Activated CD8-positive, alpha-beta T cell treated with anti-CD3 and anti-CD28 coated beads, Interleukin-2, amount 10 ng/mL, durations not matched to agents 7 days and 5 days (primary cell): ENCODE data around the gene EPB41L2. TPM values are rescaled to one million over a fixed set of nuclear protein-coding genes. Genes with fewer than 3 reads are reported as not detected.

Source experiments
- ATAC-seq: fragments of 150-1000 bp; cut with Tn5 transposase; one replicate; pipeline ENCODE4 v1.10.0; 2021; ENCODE audit warnings: moderate library complexity
- CTCF ChIA-PET: fragments of 350-600 bp; sonication (Branson Sonifier 250); formaldehyde crosslinking; loops from one replicate; lab custom pipeline; 2021; ENCODE audit warnings: antibody characterized with exemption; lab: Charles Lee
- POLR2A ChIA-PET: fragments of 350-600 bp; sonication (Branson Sonifier 250); formaldehyde crosslinking; loops from one replicate; lab custom pipeline; 2021; ENCODE audit warnings: antibody characterized with exemption; lab: Charles Lee
- DNase-seq: peaks from one replicate; pipeline ENCODE4 v3.0.0-alpha.2; 2020
- H3K27ac Mint-ChIP-seq: one replicate; pipeline ENCODE4 v1.8.0; 2021; ENCODE audit warnings: mild to moderate bottlenecking, mixed read lengths
- H3K27me3 Mint-ChIP-seq: one replicate; pipeline ENCODE4 v1.8.0; 2021; ENCODE audit warnings: low read depth, mixed read lengths
- H3K36me3 Mint-ChIP-seq: one replicate; pipeline ENCODE4 v1.8.0; 2021; ENCODE audit warnings: low read depth, mixed read lengths
- H3K4me1 Mint-ChIP-seq: one replicate; pipeline ENCODE4 v1.8.0; 2021; ENCODE audit warnings: low read depth, mixed read lengths
- H3K4me3 Mint-ChIP-seq: one replicate; pipeline ENCODE4 v1.8.0; 2021; ENCODE audit warnings: mild to moderate bottlenecking, mixed read lengths
- H3K9me3 Mint-ChIP-seq: one replicate; pipeline ENCODE4 v1.8.0; 2022; ENCODE audit warnings: mixed read lengths; ENCODE audit not compliant: insufficient read depth
- total RNA-seq, 2 experiments: library from RNA; stranded (reverse); gene quantifications; one replicate each; pipeline ENCODE4 v1.2.3, GENCODE V29; 2021

EPB41L2 gene
- total RNA-seq, 2 experiments from 2014 or later = 18.0 to 23.6 TPM

DNA sequence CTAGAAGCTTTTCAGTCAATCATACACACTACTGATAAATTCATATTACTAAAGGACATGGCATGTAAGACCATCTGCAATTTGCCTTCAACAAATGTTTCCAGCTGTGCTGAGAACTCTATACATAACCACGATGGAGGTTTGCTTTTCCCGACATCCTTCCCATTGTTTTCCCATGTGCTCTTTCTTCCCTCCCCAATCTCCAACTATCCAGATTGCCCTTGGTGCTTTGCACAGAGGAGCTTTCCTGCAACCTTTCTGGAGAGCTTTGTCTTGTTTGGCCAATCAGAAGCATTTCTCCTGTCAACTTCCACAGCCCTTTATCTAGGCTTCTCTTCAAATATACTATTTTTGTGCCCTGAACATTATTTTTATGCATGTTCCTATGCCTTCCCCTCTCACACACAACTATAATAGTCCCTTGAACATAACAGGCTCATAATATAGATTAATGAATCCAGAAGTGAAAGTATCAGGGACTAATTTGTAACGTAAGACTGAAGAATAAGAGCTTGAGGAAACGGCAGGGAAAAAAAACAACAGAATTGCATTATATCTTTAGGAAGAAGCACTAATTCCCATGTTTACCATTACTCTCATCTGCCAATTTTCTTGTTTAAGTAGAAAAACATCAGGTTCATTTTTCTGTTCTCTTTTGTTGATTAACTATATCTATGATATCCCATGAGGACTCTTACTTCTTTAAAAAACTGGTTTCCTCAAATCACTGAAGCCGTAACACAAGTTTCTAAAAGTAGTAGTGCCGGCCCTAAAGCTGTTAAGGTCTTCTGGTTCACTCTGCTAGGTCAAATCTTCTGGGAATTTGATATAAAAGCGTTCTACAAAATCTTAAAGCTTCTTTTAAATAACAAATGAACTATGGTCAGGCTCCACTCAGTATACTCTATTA is 215.8 kb downstream of the EPB41L2 start:
- ChIA-PET POLR2A (interaction anchor here (0.5 to 0.6 kb wide), 2 partner anchors 465 to 627 kb away, joined by 3 to 4 read pairs; no protein-coding TSS in a partner anchor), CTCF (interaction anchor here (0.8 to 1.1 kb wide), 4 partner anchors 15 to 686 kb away, joined by 3 to 4 read pairs (median 3); no protein-coding TSS in a partner anchor)
- Mint-ChIP-seq H3K9me3 (no peaks in the 10 kb centered on the region), H3K4me3 (no peak overlapping the region), H3K36me3 (no peaks in the 10 kb centered on the region), H3K4me1 (peaks cover 17% of the 10 kb centered on the region), H3K27ac (no peak overlapping the region), H3K27me3 (no peaks in the 10 kb centered on the region)
- no peak for DNase-seq
- ATAC-seq = no peak

- Mint-ChIP-seq H3K27ac (no peak overlapping the region), H3K27me3 (no peaks in the 10 kb centered on the region), H3K4me3 (no peak overlapping the region), H3K9me3 (no peaks in the 10 kb centered on the region), H3K36me3 (no peaks in the 10 kb centered on the region), H3K4me1 (peaks cover 17% of the 10 kb centered on the region)
- CTCF ChIA-PET = interaction anchor here (0.8 to 1.1 kb wide), 2 partner anchors 21 to 148 kb away, joined by 3 read pairs; no protein-coding TSS in a partner anchor
- POLR2A ChIA-PET = interaction anchor here (0.5 kb wide), 1 partner anchor 464 kb away, joined by 4 read pairs; no protein-coding TSS in a partner anchor
- no peak for ATAC-seq
- no peak for DNase-seq
Measured at GRCh38 chr6:130846501-130846900, 216.5 kb downstream of the EPB41L2 start.

GRCh38 chr6:130843575-130844320 is 219.3 kb downstream of the EPB41L2 start:
- POLR2A ChIA-PET = no interaction called here

GRCh38 chr6:130841128-130841728 is 221.8 kb downstream of the EPB41L2 start:
- Mint-ChIP-seq H3K36me3 (no peaks in the 10 kb centered on the region), H3K4me1 (peaks cover 4% of the 10 kb centered on the region), H3K4me3 (no peak overlapping the region), H3K27me3 (no peaks in the 10 kb centered on the region), H3K9me3 (no peaks in the 10 kb centered on the region), H3K27ac (no peak overlapping the region)
- CTCF ChIA-PET = no interaction called here
- POLR2A ChIA-PET = no interaction called here
- DNase-seq = no peak
- ATAC-seq = no peak

More at GRCh38 chr6:130843575-130844320, 219.3 kb downstream of the EPB41L2 start:
- Mint-ChIP-seq H3K27ac (no peak overlapping the region), H3K9me3 (no peaks in the 10 kb centered on the region), H3K27me3 (no peaks in the 10 kb centered on the region), H3K36me3 (no peaks in the 10 kb centered on the region), H3K4me3 (no peak overlapping the region), H3K4me1 (peaks cover 8% of the 10 kb centered on the region)
- peak; percentile 34 for DNase-seq
- CTCF ChIA-PET = interaction anchor here (0.8 to 2.1 kb wide), 19 partner anchors 9 to 768 kb away, joined by 3 to 13 read pairs (median 4); no protein-coding TSS in a partner anchor
- ATAC-seq = peak; percentile 87

GRCh38 chr6:130840050-130840449 is 223.0 kb downstream of the EPB41L2 start:
- peaks cover 4% of the 10 kb centered on the region for H3K4me1 Mint-ChIP-seq
- ChIA-PET CTCF (no interaction called here), POLR2A (no interaction called here)
- no peaks in the 10 kb centered on the region for H3K27me3 Mint-ChIP-seq
- H3K9me3 Mint-ChIP-seq = no peaks in the 10 kb centered on the region
- no peak for ATAC-seq
- DNase-seq = no peak
- no peaks in the 10 kb centered on the region for H3K36me3 Mint-ChIP-seq
- no peak overlapping the region for H3K4me3 Mint-ChIP-seq
- no peak overlapping the region for H3K27ac Mint-ChIP-seq

DNA sequence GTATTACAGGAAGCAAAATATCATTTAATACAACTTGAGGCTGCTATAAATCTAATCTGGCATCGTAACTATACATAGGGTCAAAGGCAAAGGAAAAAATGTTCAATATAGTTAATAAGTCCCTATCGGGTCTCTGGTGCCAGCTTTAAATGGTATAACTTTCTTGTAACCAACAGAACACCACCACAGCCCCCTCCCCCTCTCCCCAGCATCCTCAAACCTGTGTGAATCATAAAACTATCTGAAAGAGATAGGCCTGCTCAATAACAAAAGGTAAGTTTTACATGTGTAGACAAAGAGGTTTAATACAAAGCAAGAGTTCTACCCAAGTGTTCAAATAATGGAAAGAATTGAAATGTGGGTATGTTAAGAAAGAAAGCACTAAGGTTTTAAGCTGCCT is 223.7 kb downstream of the EPB41L2 start:
- ChIA-PET POLR2A (no interaction called here), CTCF (no interaction called here)
- Mint-ChIP-seq H3K9me3 (no peaks in the 10 kb centered on the region), H3K36me3 (no peaks in the 10 kb centered on the region), H3K27me3 (no peaks in the 10 kb centered on the region), H3K4me1 (peaks cover 4% of the 10 kb centered on the region), H3K4me3 (no peak overlapping the region), H3K27ac (no peak overlapping the region)
- no peak for ATAC-seq
- no peak for DNase-seq

GRCh38 chr6:130838951-130839350 is 224.1 kb downstream of the EPB41L2 start:
- H3K4me3 Mint-ChIP-seq = no peak overlapping the region
- peaks cover 4% of the 10 kb centered on the region for H3K4me1 Mint-ChIP-seq
- ATAC-seq = no peak
- CTCF ChIA-PET = no interaction called here
- POLR2A ChIA-PET = no interaction called here
- no peaks in the 10 kb centered on the region for H3K36me3 Mint-ChIP-seq
- no peak overlapping the region for H3K27ac Mint-ChIP-seq
- no peaks in the 10 kb centered on the region for H3K9me3 Mint-ChIP-seq
- DNase-seq = no peak
- H3K27me3 Mint-ChIP-seq = no peaks in the 10 kb centered on the region

GRCh38 chr6:130838250-130838860 is 224.7 kb downstream of the EPB41L2 start:
- POLR2A ChIA-PET = no interaction called here
- Mint-ChIP-seq H3K36me3 (no peaks in the 10 kb centered on the region), H3K9me3 (no peaks in the 10 kb centered on the region), H3K27ac (no peak overlapping the region), H3K27me3 (no peaks in the 10 kb centered on the region), H3K4me3 (no peak overlapping the region), H3K4me1 (peaks cover 2% of the 10 kb centered on the region)
- CTCF ChIA-PET = no interaction called here
- DNase-seq (no peak), ATAC-seq (no peak)

DNA sequence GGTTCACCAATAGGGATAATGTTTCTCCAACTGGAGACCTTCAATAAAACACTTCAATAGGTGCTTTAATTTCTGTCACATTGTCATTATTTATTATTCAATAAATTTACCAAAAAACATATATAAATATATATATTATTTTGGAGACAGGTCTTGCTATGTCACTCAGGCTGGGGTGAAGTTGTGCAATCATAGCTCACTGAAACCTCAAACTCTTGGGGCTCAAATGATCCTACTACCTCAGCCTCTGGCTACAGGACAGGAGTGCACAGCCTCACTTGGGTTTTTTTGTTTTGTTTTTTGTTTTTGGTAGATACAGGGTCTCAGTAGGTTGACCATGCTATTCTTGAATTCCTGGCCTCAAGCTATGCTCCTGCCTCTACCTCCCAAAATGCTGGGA is 226.0 kb downstream of the EPB41L2 start:
- no peak overlapping the region for H3K27ac Mint-ChIP-seq
- no peaks in the 10 kb centered on the region for H3K4me1 Mint-ChIP-seq
- no peaks in the 10 kb centered on the region for H3K36me3 Mint-ChIP-seq
- H3K9me3 Mint-ChIP-seq = no peaks in the 10 kb centered on the region
- no peak overlapping the region for H3K4me3 Mint-ChIP-seq
- H3K27me3 Mint-ChIP-seq = no peaks in the 10 kb centered on the region
- DNase-seq = no peak
- ChIA-PET CTCF (no interaction called here), POLR2A (interaction anchor here (0.6 kb wide), 1 partner anchor 16 kb away, joined by 3 read pairs; no protein-coding TSS in a partner anchor)
- ATAC-seq = no peak

DNA sequence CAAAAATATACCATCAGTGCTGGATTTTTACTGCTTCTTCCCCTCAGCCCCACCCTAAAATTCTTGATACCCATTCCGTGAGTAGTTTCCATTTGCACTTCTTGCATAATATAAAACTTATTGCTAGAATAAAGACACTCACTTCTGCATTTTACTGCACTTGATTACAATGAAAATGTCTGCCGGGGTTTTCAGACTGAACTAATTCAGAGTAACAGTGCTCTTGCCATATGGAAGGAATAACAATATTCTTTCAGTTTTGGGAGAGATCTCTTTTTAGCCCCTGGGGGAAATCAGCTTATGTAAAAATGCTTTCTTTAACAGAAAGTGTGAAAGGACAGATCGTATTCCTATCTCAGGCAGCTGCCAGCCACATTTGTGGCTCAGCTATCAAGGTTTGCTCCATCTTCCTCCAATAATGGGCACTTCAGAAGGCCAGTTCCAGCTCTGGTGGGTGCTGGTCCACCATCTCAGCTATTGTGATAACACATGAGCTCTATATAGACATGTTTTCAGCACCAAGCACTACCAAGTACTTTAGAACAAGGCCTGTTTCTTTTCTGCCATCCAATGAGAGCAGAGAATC is 226.9 kb downstream of the EPB41L2 start:
- no peaks in the 10 kb centered on the region for H3K36me3 Mint-ChIP-seq
- ChIA-PET CTCF (no interaction called here), POLR2A (no interaction called here)
- H3K27ac Mint-ChIP-seq = no peak overlapping the region
- H3K4me1 Mint-ChIP-seq = no peaks in the 10 kb centered on the region
- no peaks in the 10 kb centered on the region for H3K9me3 Mint-ChIP-seq
- no peaks in the 10 kb centered on the region for H3K27me3 Mint-ChIP-seq
- ATAC-seq (no peak), DNase-seq (no peak)
- H3K4me3 Mint-ChIP-seq = no peak overlapping the region
